Fibroblast of villous mesenchyme (primary cell): ENCODE data around the gene DAGLA. TPM values are rescaled to one million over a fixed set of nuclear protein-coding genes. Genes with fewer than 3 reads are reported as not detected.
"Not testable (repeated sequence)": the region's sequence is repeated elsewhere in the genome, so short reads cannot be mapped to it uniquely, and the experiment has no call there.

ENCODE experiments used
- DNase-seq: peaks from one replicate; pipeline ENCODE4 v3.0.0-alpha.2; 2010; ENCODE audit warnings: low read depth
- H3K4me3 ChIP-seq: 2 replicates; pipeline ENCODE4 v1.5.1; 2011; ENCODE audit warnings: low read depth, mild to moderate bottlenecking, low read length
- total RNA-seq: library from RNA; depleted of rRNA; stranded (reverse); fragments of >200 nt; gene quantifications from 2 replicates; pipeline ENCODE4 v1.2.3, GENCODE V29; 2012
- TF ChIP-seq, protein P1 (sequence below): IDR thresholded peaks from 2 replicates; pipeline ENCODE4 v1.5.1; 2012; ENCODE audit warnings: low read depth, mild to moderate bottlenecking, low read length; ENCODE audit not compliant: insufficient read depth

Gene DAGLA
- total RNA-seq, 1 donor, result 2.2 TPM

DNA sequence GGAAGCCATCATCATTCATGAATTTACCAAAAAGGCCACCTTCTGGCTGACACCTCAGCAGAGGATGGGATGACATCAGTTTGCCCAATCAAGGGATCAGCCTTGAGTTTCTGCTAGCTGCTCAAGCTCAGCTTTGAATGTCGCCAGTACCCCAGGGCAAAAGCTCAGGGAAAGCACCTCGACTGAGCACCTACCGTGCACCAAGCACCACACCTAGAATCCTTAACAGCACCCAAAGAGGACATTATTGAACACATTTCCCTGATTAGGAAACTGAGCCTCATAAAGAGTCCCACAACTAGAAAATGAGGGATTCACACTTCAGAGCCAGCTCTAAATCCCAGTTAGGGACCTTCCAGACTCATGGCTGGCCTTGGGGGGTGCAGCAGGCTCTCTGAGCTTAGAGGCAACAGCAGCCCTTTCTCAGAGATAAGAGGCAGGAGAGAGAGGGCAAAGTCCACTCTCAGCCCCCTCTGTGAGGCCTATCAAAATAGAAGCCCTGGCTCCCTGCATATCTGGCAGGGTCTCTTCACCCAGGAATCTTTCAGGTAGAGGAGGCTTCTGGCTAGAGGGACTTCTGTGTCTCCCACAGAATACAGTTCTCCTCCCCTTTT, 13.4 kb upstream of the DAGLA start:
- no peak overlapping the region for H3K4me3 ChIP-seq
- TF ChIP-seq, protein P1, sequence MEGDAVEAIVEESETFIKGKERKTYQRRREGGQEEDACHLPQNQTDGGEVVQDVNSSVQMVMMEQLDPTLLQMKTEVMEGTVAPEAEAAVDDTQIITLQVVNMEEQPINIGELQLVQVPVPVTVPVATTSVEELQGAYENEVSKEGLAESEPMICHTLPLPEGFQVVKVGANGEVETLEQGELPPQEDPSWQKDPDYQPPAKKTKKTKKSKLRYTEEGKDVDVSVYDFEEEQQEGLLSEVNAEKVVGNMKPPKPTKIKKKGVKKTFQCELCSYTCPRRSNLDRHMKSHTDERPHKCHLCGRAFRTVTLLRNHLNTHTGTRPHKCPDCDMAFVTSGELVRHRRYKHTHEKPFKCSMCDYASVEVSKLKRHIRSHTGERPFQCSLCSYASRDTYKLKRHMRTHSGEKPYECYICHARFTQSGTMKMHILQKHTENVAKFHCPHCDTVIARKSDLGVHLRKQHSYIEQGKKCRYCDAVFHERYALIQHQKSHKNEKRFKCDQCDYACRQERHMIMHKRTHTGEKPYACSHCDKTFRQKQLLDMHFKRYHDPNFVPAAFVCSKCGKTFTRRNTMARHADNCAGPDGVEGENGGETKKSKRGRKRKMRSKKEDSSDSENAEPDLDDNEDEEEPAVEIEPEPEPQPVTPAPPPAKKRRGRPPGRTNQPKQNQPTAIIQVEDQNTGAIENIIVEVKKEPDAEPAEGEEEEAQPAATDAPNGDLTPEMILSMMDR, result no peak
- DNase-seq, result no peak

DNA sequence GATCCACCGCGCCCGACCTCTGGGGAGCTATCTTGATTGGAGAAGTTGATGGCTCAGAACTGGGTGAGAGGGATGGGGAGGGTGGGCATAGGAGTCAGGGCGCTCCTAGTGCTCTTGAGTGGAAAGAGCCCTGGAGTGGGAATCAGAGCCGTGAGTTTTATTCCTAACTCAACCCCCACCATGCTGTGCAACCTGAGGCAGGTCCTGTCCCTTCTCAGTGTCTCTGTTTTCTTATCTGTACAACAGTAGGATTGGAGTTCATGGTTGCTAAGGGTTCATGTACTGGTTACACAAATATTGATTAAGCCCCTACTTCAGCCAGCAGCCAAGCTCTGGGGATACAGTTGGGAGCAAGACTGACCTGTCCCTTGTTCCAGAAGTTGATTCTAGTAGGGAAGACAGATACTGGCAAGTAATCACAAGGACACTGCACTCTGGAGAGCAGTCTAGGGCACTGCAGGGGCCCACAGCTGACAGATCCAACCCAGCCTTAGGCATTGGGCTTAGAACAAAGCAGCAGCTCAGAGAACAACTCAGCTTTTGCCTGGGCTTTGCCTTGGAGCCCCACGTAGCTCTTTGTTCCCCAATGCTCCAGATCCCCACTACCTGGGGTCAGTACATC, 12.4 kb upstream of the DAGLA start:
- no peak for DNase-seq
- TF ChIP-seq, protein P1, result no peak
- H3K4me3 ChIP-seq, result no peak overlapping the region

DNA sequence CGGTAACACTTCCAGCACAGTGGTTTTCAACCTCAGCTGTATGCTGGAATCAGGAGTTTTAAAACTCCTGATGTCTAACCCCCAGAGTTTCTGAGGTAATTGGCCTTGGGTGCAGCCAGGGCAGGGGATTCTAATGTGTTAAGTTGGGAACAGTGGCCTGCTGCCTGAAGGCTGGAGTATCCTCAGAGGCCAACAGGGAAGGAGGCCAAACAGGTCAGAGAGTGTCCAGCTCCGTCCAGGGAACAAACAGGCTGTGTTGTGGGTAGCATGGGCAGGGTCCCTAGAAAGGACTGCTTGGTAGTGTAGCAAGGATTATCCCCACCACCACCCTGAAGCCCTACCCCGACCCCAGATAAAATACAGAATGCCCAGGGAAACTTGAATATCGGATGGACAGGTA, 10.8 kb upstream of the DAGLA start:
- no peak for DNase-seq
- TF ChIP-seq, protein P1, result no peak
- no peak overlapping the region for H3K4me3 ChIP-seq

DNA sequence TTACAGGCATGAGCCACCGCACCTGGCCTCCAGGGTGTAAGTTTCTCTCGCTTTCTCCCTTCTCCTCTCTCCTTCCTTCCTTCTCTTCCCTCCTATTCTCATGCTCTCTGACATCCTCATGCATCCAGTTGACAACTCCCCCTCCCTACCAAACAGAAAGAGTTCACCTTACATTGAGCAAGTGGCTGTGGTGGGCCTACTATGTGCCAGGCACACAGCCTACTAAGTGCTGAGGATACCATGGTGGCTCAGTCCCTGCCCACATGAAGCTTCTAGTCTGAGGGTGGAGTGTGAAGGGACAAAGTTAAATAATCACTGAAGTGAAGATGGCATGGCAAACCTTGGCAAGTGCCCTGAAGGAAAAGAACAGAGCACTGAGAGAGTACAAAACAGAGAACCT, 9.6 kb upstream of the DAGLA start:
- TF ChIP-seq, protein P1, result no peak
- DNase-seq, result no peak
- no peak overlapping the region for H3K4me3 ChIP-seq

GRCh38 chr11:61671527-61671926, 8.7 kb upstream of the DAGLA start:
- TF ChIP-seq, protein P1, result peak; percentile 45
- DNase-seq, result no peak
- H3K4me3 ChIP-seq, result no peak overlapping the region

DNA sequence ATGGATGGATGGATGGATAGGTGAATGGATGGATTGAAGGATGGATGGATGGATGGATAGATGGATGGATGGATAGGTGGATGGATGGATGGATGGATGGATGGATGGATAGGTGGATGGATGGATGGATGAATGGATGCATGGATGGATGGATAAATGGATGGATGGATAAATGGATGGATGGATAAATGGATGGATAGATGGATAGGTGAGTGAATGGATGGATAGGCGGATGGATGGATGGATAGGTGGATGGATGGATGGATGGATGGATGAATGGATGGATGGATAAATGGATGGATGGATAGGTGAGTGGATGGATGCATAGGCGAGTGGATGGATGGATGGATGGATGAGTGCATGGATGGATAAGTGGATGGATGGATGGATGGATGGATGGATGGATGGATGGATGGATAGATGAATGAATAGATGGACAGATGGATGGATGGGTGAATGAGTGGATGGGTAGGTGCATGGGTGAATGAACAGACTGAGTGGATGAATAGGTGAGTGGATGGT, 6.2 kb upstream of the DAGLA start:
- not testable (repeated sequence) for H3K4me3 ChIP-seq, DNase-seq

- no peak for DNase-seq
- TF ChIP-seq, protein P1, result no peak
- no peak overlapping the region for H3K4me3 ChIP-seq
These were observed 4.4 kb upstream of the DAGLA start for GRCh38 chr11:61675826-61676225.
